ENCODE data around the gene SRD5A1. TPM values are rescaled to one million over a fixed set of nuclear protein-coding genes. Genes with fewer than 3 reads are reported as not detected.

The SRD5A1 gene
- total RNA-seq, 2 experiments from 2014 or later = 16.7 to 32.5 TPM

- Histone ChIP-seq H3K9me2 (ENCODE audit: insufficient read depth, low read length) (no peaks in the 10 kb centered on the region), H2AFZ (ENCODE audit: low read length) (no peak overlapping the region), H4K20me1 (ENCODE audit: insufficient read depth, low read length) (peaks cover 81% of the 10 kb centered on the region), H3K4me1 (ENCODE audit: insufficient read depth, low read length, poor library complexity, severe bottlenecking) (peaks cover 85% of the 10 kb centered on the region), H3K79me2 (ENCODE audit: insufficient read depth, low read depth, low read length) (peaks cover 99% of the 10 kb centered on the region), H3K9me3 (ENCODE audit: low read length) (no peaks in the 10 kb centered on the region), H3K4me2 (ENCODE audit: low read length) (peak overlapping the region; percentile 54), H3K36me3 (ENCODE audit: insufficient read depth, low read length) (peaks cover 56% of the 10 kb centered on the region), H3K4me3 (ENCODE audit: low read depth, low read length, poor library complexity, severe bottlenecking) (no peak overlapping the region), H3K27ac (ENCODE audit: low read depth, low read length, poor library complexity, severe bottlenecking) (no peak overlapping the region)
- ChIA-PET POLR2A (interaction anchor here (0.5 to 1.2 kb wide), 2 partner anchors 9 to 11 kb away, joined by 3 to 4 read pairs; no protein-coding TSS in a partner anchor), CTCF (ENCODE audit: unreplicated experiment) (no interaction called here)
- TF ChIP-seq EZH2phosphoT487 (IDR thresholded peaks at IDR 0.05; ENCODE audit: borderline replicate concordance, low read depth, low read length) (no peak), CTCF (conservative IDR thresholded peaks at IDR 0.05; ENCODE audit: low read length) (no peak)
- no TSS peak for BruUV-seq (replicated peaks)
- no peak for DNase-seq (ENCODE audit: low spot score)
- intact Hi-C loops (cut with micrococcal nuclease; ENCODE audit: unreplicated experiment) = no loop called here
These were observed 86.2 kb downstream of the SRD5A1 start for GRCh38 chr5:6719417-6719816.

GRCh38 chr5:6719896-6720560 lies 86.8 kb downstream of the SRD5A1 start:
- peak overlapping the region; percentile 19 for H3K4me3 ChIP-seq (ENCODE audit: low read depth, low read length, poor library complexity, severe bottlenecking)
- intact Hi-C loops (cut with micrococcal nuclease; ENCODE audit: unreplicated experiment) = loop anchor here (5.0 kb wide), 2 partner anchors 968 to 1298 kb away; partner anchors contain the start of gene ICE1
- no peak for TF ChIP-seq EZH2phosphoT487 (IDR thresholded peaks at IDR 0.05; ENCODE audit: borderline replicate concordance, low read depth, low read length)
- TF ChIP-seq CTCF (conservative IDR thresholded peaks at IDR 0.05; ENCODE audit: low read length) = no peak
- H2AFZ ChIP-seq (ENCODE audit: low read length) = no peak overlapping the region
- BruUV-seq (replicated peaks) = no TSS peak
- H3K27ac ChIP-seq (ENCODE audit: low read depth, low read length, poor library complexity, severe bottlenecking) = no peak overlapping the region
- H3K36me3 ChIP-seq (ENCODE audit: insufficient read depth, low read length) = peaks cover 59% of the 10 kb centered on the region
- no peaks in the 10 kb centered on the region for H3K9me2 ChIP-seq (ENCODE audit: insufficient read depth, low read length)
- DNase-seq (ENCODE audit: low spot score) = peak; percentile 57
- H4K20me1 ChIP-seq (ENCODE audit: insufficient read depth, low read length) = peaks cover 77% of the 10 kb centered on the region
- ChIA-PET CTCF (ENCODE audit: unreplicated experiment) (no interaction called here), POLR2A (interaction anchor here (0.5 to 1.2 kb wide), 2 partner anchors 8 to 10 kb away, joined by 3 to 4 read pairs; no protein-coding TSS in a partner anchor)
- no peaks in the 10 kb centered on the region for H3K9me3 ChIP-seq (ENCODE audit: low read length)
- H3K4me2 ChIP-seq (ENCODE audit: low read length) = peak overlapping the region; percentile 54
- H3K4me1 ChIP-seq (ENCODE audit: insufficient read depth, low read length, poor library complexity, severe bottlenecking) = peaks cover 85% of the 10 kb centered on the region
- H3K79me2 ChIP-seq (ENCODE audit: insufficient read depth, low read depth, low read length) = peaks cover 96% of the 10 kb centered on the region

- ChIA-PET POLR2A (interaction anchor here (1.2 kb wide), 1 partner anchor 8 kb away, joined by 3 read pairs; no protein-coding TSS in a partner anchor), CTCF (ENCODE audit: unreplicated experiment) (no interaction called here)
- TF ChIP-seq EZH2phosphoT487 (IDR thresholded peaks at IDR 0.05; ENCODE audit: borderline replicate concordance, low read depth, low read length) = no peak
- TF ChIP-seq CTCF (conservative IDR thresholded peaks at IDR 0.05; ENCODE audit: low read length) = no peak
- Histone ChIP-seq H3K4me2 (ENCODE audit: low read length) (peak overlapping the region; percentile 73), H3K36me3 (ENCODE audit: insufficient read depth, low read length) (peaks cover 58% of the 10 kb centered on the region), H3K4me1 (ENCODE audit: insufficient read depth, low read length, poor library complexity, severe bottlenecking) (peaks cover 80% of the 10 kb centered on the region), H3K79me2 (ENCODE audit: insufficient read depth, low read depth, low read length) (peaks cover 94% of the 10 kb centered on the region), H3K27ac (ENCODE audit: low read depth, low read length, poor library complexity, severe bottlenecking) (no peak overlapping the region), H3K9me2 (ENCODE audit: insufficient read depth, low read length) (no peaks in the 10 kb centered on the region), H2AFZ (ENCODE audit: low read length) (no peak overlapping the region), H3K9me3 (ENCODE audit: low read length) (no peaks in the 10 kb centered on the region), H3K4me3 (ENCODE audit: low read depth, low read length, poor library complexity, severe bottlenecking) (no peak overlapping the region), H4K20me1 (ENCODE audit: insufficient read depth, low read length) (peaks cover 72% of the 10 kb centered on the region)
- no peak for DNase-seq (ENCODE audit: low spot score)
- intact Hi-C loops (cut with micrococcal nuclease; ENCODE audit: unreplicated experiment) = loop anchor here (5.0 kb wide), 2 partner anchors 968 to 1298 kb away; partner anchors contain the start of gene ICE1
- BruUV-seq (replicated peaks) = no TSS peak
These were observed 87.3 kb downstream of the SRD5A1 start for GRCh38 chr5:6720561-6720921.

Measured in OCI-LY7 (cell line).